ENCODE measurements around the gene IL4. TPM values are rescaled to one million over a fixed set of nuclear protein-coding genes. Genes with fewer than 3 reads are reported as not detected.

IL4 gene
- total RNA-seq, 2 donors from 2014 or later = not detected

DNA sequence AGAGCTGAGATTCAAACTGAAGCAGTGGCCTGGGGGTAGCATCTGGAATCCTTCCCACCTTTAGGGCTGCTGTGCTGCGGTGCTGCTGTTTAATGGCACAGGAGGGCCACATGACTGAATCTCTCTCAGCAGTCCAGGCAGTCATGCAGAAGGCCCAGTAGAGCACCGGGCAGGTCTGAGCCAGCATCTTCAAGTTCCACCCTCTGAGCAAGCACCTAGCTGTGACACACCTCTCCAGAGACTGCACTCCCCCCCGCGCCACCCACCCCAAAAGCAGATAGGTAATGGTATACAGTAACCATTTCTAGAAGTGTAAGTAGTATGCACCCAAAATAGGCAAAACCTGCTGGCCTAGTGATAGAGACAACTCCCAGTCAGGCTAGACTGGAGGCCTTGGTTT, 8.2 kb downstream of the IL4 start:
- no peak overlapping the region for H3K4me3 ChIP-seq (ENCODE audit: low read length)
- Mint-ChIP-seq H3K27ac (no peak overlapping the region), H3K36me3 (ENCODE audit: low read depth) (no peaks in the 10 kb centered on the region), H3K27me3 (ENCODE audit: insufficient read depth) (no peaks in the 10 kb centered on the region), H3K4me1 (peaks cover 2% of the 10 kb centered on the region), H3K9me3 (no peaks in the 10 kb centered on the region), H3K4me3 (no peak overlapping the region)
- H3K4me1 ChIP-seq (ENCODE audit: control insufficient read depth, insufficient read depth, low read length) = no peaks in the 10 kb centered on the region
- no peaks in the 10 kb centered on the region for H3K9me3 ChIP-seq (ENCODE audit: control insufficient read depth, low read length)
- H3K27ac ChIP-seq (ENCODE audit: low read depth, low read length) = no peak overlapping the region
- H3K9ac ChIP-seq (ENCODE audit: extremely low read depth, low read length, poor library complexity, severe bottlenecking) = no peak overlapping the region
- DNase-seq = no peak
- no peaks in the 10 kb centered on the region for H3K27me3 ChIP-seq (ENCODE audit: control insufficient read depth, insufficient read depth, low read length, poor library complexity, severe bottlenecking)
- WGBS, 2 experiments (ENCODE audit: insufficient coverage in 1 of 2, insufficient read length in 1 of 2) = 96 to 100% methylated on average over 2 to 4 of the region's 4 CpGs
- TF ChIP-seq, protein P1, sequence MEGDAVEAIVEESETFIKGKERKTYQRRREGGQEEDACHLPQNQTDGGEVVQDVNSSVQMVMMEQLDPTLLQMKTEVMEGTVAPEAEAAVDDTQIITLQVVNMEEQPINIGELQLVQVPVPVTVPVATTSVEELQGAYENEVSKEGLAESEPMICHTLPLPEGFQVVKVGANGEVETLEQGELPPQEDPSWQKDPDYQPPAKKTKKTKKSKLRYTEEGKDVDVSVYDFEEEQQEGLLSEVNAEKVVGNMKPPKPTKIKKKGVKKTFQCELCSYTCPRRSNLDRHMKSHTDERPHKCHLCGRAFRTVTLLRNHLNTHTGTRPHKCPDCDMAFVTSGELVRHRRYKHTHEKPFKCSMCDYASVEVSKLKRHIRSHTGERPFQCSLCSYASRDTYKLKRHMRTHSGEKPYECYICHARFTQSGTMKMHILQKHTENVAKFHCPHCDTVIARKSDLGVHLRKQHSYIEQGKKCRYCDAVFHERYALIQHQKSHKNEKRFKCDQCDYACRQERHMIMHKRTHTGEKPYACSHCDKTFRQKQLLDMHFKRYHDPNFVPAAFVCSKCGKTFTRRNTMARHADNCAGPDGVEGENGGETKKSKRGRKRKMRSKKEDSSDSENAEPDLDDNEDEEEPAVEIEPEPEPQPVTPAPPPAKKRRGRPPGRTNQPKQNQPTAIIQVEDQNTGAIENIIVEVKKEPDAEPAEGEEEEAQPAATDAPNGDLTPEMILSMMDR (conservative IDR thresholded peaks at IDR 0.05) = no peak
- no peaks in the 10 kb centered on the region for H3K36me3 ChIP-seq (ENCODE audit: control insufficient read depth, insufficient read depth, low read length)

DNA sequence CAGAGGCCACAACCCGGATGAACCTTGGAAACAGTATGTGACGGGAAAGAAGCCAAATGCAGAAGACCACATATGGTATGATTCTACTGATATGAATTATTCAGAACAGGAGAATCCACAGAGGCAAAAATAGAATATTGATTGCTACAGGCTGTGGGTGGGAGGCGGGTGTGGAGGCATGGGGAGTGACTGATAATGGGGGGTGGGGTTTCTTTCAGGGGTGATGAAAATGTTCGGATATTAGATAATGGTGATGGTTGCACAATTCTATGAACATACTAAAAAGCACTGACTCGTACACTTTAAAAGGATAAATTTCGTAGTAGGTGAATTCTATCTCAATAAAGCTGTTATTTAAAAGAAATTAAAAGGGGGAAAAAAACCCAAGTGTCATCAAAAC, 10.7 kb downstream of the IL4 start:
- peaks cover 2% of the 10 kb centered on the region for H3K4me1 Mint-ChIP-seq
- H3K27ac Mint-ChIP-seq = no peak overlapping the region
- Histone ChIP-seq H3K4me1 (ENCODE audit: control insufficient read depth, insufficient read depth, low read length) (no peaks in the 10 kb centered on the region), H3K27ac (ENCODE audit: low read depth, low read length) (no peak overlapping the region), H3K36me3 (ENCODE audit: control insufficient read depth, insufficient read depth, low read length) (no peaks in the 10 kb centered on the region), H3K9ac (ENCODE audit: extremely low read depth, low read length, poor library complexity, severe bottlenecking) (no peak overlapping the region), H3K9me3 (ENCODE audit: control insufficient read depth, low read length) (no peaks in the 10 kb centered on the region), H3K4me3 (ENCODE audit: low read length) (no peak overlapping the region), H3K27me3 (ENCODE audit: control insufficient read depth, insufficient read depth, low read length, poor library complexity, severe bottlenecking) (no peaks in the 10 kb centered on the region)
- TF ChIP-seq, protein P1 (conservative IDR thresholded peaks at IDR 0.05) = no peak
- no peaks in the 10 kb centered on the region for H3K9me3 Mint-ChIP-seq
- H3K4me3 Mint-ChIP-seq = no peak overlapping the region
- no peak for DNase-seq
- WGBS, 2 experiments (ENCODE audit: insufficient coverage in 1 of 2, insufficient read length in 1 of 2) = 92 to 100% methylated on average over 4 to 6 of the region's 6 CpGs
- H3K27me3 Mint-ChIP-seq (ENCODE audit: insufficient read depth) = no peaks in the 10 kb centered on the region
- no peaks in the 10 kb centered on the region for H3K36me3 Mint-ChIP-seq (ENCODE audit: low read depth)

DNA sequence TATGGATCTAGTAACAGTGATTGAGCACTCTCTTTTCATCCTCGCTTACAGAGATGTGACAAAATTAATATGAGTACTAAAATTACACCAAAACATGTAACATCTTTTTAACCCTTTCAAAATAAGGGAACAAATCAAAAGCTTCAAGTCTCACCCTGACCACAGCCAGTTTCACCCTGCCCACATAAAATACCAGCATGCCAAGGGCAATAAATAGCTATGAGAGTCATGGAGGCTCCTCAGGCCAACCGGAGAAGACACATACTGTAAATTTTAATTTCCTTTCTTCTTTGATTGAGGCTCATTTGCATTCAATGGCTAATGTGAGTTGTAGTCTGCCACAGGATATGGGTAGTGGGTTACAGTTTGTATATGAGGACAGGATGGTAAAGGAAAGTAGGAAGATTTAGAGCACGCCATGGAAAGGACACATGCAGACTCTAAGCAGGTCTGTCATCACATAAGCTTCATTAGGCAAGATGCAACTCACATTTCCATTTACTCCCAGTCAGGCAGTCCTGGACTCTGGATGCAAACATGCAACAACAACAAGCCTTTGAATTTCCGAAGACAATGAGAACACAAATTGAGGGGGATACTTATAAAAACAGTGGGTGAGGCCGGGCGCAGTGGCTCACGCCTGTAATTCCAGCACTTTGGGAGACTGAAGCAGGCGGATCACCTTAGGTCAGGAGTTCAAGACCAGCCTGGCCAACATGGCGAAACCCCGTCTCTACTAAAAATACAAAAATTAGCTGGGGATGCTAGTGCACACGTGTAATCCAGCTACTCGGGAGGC, 11.3 kb downstream of the IL4 start:
- no peaks in the 10 kb centered on the region for H3K36me3 Mint-ChIP-seq (ENCODE audit: low read depth)
- H3K27ac ChIP-seq (ENCODE audit: low read depth, low read length) = no peak overlapping the region
- no peaks in the 10 kb centered on the region for H3K4me1 ChIP-seq (ENCODE audit: control insufficient read depth, insufficient read depth, low read length)
- no peaks in the 10 kb centered on the region for H3K27me3 ChIP-seq (ENCODE audit: control insufficient read depth, insufficient read depth, low read length, poor library complexity, severe bottlenecking)
- no peaks in the 10 kb centered on the region for H3K27me3 Mint-ChIP-seq (ENCODE audit: insufficient read depth)
- 91 to 94% methylated on average over 7 to 12 of the region's 12 CpGs for WGBS, 2 experiments (ENCODE audit: insufficient coverage in 1 of 2, insufficient read length in 1 of 2)
- DNase-seq = no peak
- H3K4me1 Mint-ChIP-seq = peaks cover under 1% of the 10 kb centered on the region
- no peaks in the 10 kb centered on the region for H3K9me3 Mint-ChIP-seq
- no peak overlapping the region for H3K4me3 ChIP-seq (ENCODE audit: low read length)
- H3K9ac ChIP-seq (ENCODE audit: extremely low read depth, low read length, poor library complexity, severe bottlenecking) = no peak overlapping the region
- no peaks in the 10 kb centered on the region for H3K9me3 ChIP-seq (ENCODE audit: control insufficient read depth, low read length)
- no peak overlapping the region for H3K4me3 Mint-ChIP-seq
- TF ChIP-seq, protein P1 (conservative IDR thresholded peaks at IDR 0.05) = no peak
- H3K36me3 ChIP-seq (ENCODE audit: control insufficient read depth, insufficient read depth, low read length) = no peaks in the 10 kb centered on the region
- H3K27ac Mint-ChIP-seq = no peak overlapping the region
